WTC11 (cell line): ENCODE results near the gene CTNNAL1.

Source experiments
- ATF1 ChIP-seq: sonication (generic); formaldehyde crosslinking; IDR thresholded peaks from 2 replicates; pipeline ENCODE4 v1.8.1; 2023; ENCODE audit warnings: mild to moderate bottlenecking, moderate library complexity, missing genetic modification reagents
- CDX4 ChIP-seq: fragments of 250-450 bp; sonication (Bioruptor Pico); IDR thresholded peaks from 2 replicates; pipeline ENCODE4 v1.9.0; 2021; ENCODE audit warnings: moderate library complexity, mild to moderate bottlenecking, inconsistent platforms, borderline replicate concordance
- CTCF ChIP-seq: fragments of 200-600 bp; IDR thresholded peaks from 2 replicates; pipeline ENCODE4 v1.8.0; 2022; ENCODE audit warnings: antibody characterized with exemption
- E2F4 ChIP-seq: sonication (generic); formaldehyde crosslinking; IDR thresholded peaks from 2 replicates; pipeline ENCODE4 v1.8.1; 2022; ENCODE audit warnings: low read depth, mild to moderate bottlenecking, moderate library complexity, missing genetic modification reagents, borderline replicate concordance
- FOXK1 ChIP-seq: sonication (generic); formaldehyde crosslinking; IDR thresholded peaks from 2 replicates; pipeline ENCODE4 v1.8.0; 2022; ENCODE audit warnings: mild to moderate bottlenecking, moderate library complexity, missing genetic modification reagents
- HMGXB4 ChIP-seq: sonication (generic); formaldehyde crosslinking; IDR thresholded peaks from 2 replicates; pipeline ENCODE4 v1.8.1; 2023; ENCODE audit warnings: mild to moderate bottlenecking, moderate library complexity, missing genetic modification reagents
- JUN ChIP-seq: sonication (generic); formaldehyde crosslinking; IDR thresholded peaks from 2 replicates; pipeline ENCODE4 v1.8.0; 2023; ENCODE audit warnings: mild to moderate bottlenecking, missing genetic modification reagents
- MAX ChIP-seq: sonication (generic); formaldehyde crosslinking; IDR thresholded peaks from 2 replicates; pipeline ENCODE4 v1.8.0; 2022; ENCODE audit warnings: mild to moderate bottlenecking, missing genetic modification reagents
- NFE2L1 ChIP-seq: sonication (generic); formaldehyde crosslinking; IDR thresholded peaks from 2 replicates; pipeline ENCODE4 v1.8.1; 2023; ENCODE audit warnings: missing genetic modification reagents
- NFYB ChIP-seq: sonication (generic); formaldehyde crosslinking; conservative IDR thresholded peaks from 2 replicates; pipeline ENCODE4 v1.8.0; 2022; ENCODE audit warnings: low read depth, missing genetic modification reagents
- NR2C2 ChIP-seq: sonication (generic); formaldehyde crosslinking; IDR thresholded peaks from 2 replicates; pipeline ENCODE4 v1.8.0; 2022; ENCODE audit warnings: mild to moderate bottlenecking, missing genetic modification reagents
- TF ChIP-seq, protein P1 (sequence below): sonication (generic); formaldehyde crosslinking; IDR thresholded peaks from 2 replicates; pipeline ENCODE4 v1.8.1; 2022; ENCODE audit warnings: mild to moderate bottlenecking, moderate library complexity, missing genetic modification reagents

- TF ChIP-seq MAX (CRISPR knock-in tag): no peak
- no peak for TF ChIP-seq NR2C2 (CRISPR knock-in tag)
- no peak for TF ChIP-seq HMGXB4 (CRISPR knock-in tag)
- TF ChIP-seq ATF1 (CRISPR knock-in tag): no peak
- no peak for TF ChIP-seq NFE2L1
- no peak for TF ChIP-seq JUN
- no peak for TF ChIP-seq CTCF
- TF ChIP-seq E2F4: no peak
- TF ChIP-seq CDX4 (CRISPR knock-in tag): no peak
- TF ChIP-seq FOXK1 (CRISPR knock-in tag): no peak
- no peak for TF ChIP-seq NFYB (CRISPR knock-in tag)
- TF ChIP-seq, protein P1, sequence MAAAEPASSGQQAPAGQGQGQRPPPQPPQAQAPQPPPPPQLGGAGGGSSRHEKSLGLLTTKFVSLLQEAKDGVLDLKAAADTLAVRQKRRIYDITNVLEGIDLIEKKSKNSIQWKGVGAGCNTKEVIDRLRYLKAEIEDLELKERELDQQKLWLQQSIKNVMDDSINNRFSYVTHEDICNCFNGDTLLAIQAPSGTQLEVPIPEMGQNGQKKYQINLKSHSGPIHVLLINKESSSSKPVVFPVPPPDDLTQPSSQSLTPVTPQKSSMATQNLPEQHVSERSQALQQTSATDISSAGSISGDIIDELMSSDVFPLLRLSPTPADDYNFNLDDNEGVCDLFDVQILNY: no peak
These were observed 21.8 kb downstream of the CTNNAL1 start for GRCh38 chr9:108991479-108991878.
